Neutrophil (primary cell): ENCODE data around the gene NRF1.
"Not testable (repeated sequence)": the region's sequence is repeated elsewhere in the genome, so short reads cannot be mapped to it uniquely, and the experiment has no call there.

ENCODE experiments used
- H3K27ac ChIP-seq: fragments of 200-600 bp; sonication (generic); 2 replicates; pipeline ENCODE4 v1.5.1; 2016; ENCODE audit warnings: mild to moderate bottlenecking, moderate library complexity
- H3K27me3 ChIP-seq: fragments of 200-600 bp; sonication (generic); 2 replicates; pipeline ENCODE4 v1.6.0; 2016; ENCODE audit warnings: mild to moderate bottlenecking
- H3K36me3 ChIP-seq: fragments of 200-600 bp; sonication (generic); 2 replicates; pipeline ENCODE4 v1.5.1; 2017
- H3K4me1 ChIP-seq, 2 experiments: fragments of 200-600 bp in 1 of 2; sonication (generic) in 1 of 2; 1 replicate in 1 of 2; 2 replicates in 1 of 2; pipeline versions ENCODE4 v1.5.1 to v1.6.1; 2013 to 2016; ENCODE audit warnings: low read depth in 1 of 2, low read length in 1 of 2, mild to moderate bottlenecking in 1 of 2, moderate library complexity in 1 of 2; ENCODE audit not compliant: control insufficient read depth in 1 of 2, insufficient read depth in 1 of 2
- H3K4me3 ChIP-seq, 2 experiments: fragments of 200-600 bp in 1 of 2; sonication (generic) in 1 of 2; 1 replicate in 1 of 2; 2 replicates in 1 of 2; pipeline ENCODE4 v1.5.1; 2013 to 2016; ENCODE audit warnings: low read depth in 1 of 2, low read length in 1 of 2, mild to moderate bottlenecking in 1 of 2, moderate library complexity in 1 of 2
- H3K9me3 ChIP-seq: fragments of 200-600 bp; sonication (generic); 2 replicates; pipeline ENCODE4 v1.5.1; 2016
- TF ChIP-seq, protein P1 (sequence below): fragments of 200-600 bp; sonication (generic); IDR thresholded peaks from 2 replicates; pipeline ENCODE4 v1.5.1; 2016; ENCODE audit warnings: antibody characterized with exemption

Gene NRF1

DNA sequence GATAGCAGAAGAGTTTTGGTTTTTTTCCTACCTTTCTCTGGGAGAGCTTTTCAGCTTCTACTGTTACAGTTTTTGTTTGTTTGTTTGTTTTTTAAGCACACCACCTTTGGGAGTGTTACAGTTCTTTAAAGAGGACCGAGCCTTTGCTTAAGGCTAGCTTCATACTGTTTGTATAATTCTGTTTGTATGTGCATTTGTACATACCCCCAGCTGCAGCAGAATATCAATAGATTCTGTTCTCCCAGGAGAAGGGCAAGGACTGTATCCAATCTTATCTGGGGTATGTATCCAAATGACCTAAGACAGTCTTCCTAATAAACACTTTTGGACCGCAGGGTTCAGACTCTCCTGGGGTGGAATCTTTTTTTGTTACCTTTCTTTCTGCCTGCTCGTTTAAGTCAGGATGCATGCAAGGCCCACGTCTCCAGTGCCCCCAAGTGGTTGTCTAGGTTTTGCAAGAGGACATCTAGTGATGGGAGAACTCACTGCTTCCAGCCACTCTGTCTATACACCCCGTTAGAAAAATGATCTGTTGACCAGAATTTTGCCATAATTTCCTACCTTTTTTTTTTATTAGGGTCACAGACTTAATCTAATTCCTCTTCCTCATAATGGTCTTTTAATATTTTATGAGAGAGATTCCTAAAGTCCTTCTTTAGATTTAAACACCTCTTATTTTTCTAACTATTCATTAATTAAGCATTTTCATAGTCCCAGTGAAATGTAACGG is 23.9 kb downstream of the NRF1 start:
- H3K9me3 ChIP-seq = no peaks in the 10 kb centered on the region
- H3K36me3 ChIP-seq = no peaks in the 10 kb centered on the region
- TF ChIP-seq, protein P1, sequence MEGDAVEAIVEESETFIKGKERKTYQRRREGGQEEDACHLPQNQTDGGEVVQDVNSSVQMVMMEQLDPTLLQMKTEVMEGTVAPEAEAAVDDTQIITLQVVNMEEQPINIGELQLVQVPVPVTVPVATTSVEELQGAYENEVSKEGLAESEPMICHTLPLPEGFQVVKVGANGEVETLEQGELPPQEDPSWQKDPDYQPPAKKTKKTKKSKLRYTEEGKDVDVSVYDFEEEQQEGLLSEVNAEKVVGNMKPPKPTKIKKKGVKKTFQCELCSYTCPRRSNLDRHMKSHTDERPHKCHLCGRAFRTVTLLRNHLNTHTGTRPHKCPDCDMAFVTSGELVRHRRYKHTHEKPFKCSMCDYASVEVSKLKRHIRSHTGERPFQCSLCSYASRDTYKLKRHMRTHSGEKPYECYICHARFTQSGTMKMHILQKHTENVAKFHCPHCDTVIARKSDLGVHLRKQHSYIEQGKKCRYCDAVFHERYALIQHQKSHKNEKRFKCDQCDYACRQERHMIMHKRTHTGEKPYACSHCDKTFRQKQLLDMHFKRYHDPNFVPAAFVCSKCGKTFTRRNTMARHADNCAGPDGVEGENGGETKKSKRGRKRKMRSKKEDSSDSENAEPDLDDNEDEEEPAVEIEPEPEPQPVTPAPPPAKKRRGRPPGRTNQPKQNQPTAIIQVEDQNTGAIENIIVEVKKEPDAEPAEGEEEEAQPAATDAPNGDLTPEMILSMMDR = no peak
- H3K4me1 ChIP-seq = peaks cover 0 to 3% of the 10 kb centered on the region in 2 experiments
- H3K27me3 ChIP-seq = no peaks in the 10 kb centered on the region
- no peak overlapping the region for H3K4me3 ChIP-seq
- H3K27ac ChIP-seq = no peak overlapping the region

DNA sequence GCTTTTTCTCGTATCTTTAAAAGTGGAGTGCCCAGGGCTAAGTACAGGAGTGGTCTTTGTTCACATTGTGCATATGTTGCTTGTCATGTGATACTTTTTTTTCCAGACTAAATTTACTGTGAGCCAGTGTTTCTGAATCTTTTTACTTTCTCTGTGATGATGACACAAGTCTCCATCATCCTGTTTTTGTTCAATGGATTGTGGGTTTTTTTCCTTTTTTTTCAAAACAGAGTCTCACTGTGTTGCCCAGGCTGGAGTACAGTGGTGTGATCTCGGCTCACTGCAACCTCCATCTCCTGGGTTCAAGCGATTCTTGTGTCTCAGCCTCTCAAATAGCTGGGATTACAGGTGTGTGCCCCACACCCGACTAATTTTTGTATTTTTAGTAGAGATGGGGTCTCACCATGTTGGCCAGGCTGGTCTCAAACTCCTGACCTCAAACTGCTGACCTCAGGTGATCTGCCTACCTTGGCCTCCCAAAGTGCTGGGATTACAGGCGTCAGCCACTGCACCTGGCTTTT is 24.6 kb downstream of the NRF1 start:
- not testable (repeated sequence) for H3K9me3 ChIP-seq, H3K4me1 ChIP-seq, H3K4me3 ChIP-seq, H3K27ac ChIP-seq, H3K27me3 ChIP-seq, H3K36me3 ChIP-seq

DNA sequence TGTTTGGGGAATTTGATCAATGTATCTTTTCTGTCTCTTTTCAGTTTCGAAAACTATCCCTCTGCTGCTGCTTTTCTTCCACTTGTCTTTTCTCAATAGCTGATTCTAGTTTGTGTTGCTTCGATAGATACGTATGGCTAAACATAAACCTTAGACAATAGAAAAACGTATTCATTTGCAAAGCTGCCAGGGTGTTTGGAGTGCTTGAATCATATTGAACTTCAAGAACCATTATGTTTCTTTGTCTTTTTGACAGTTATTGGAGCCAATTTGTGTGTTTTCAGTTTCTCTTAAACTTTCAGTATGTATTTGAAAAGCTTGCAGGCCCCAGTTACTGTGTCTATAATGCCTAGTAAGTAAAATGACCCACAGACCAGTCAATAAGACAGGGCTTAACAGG is 25.1 kb downstream of the NRF1 start:
- Histone ChIP-seq H3K4me3 (no peak overlapping the region), H3K9me3 (no peaks in the 10 kb centered on the region), H3K27ac (no peak overlapping the region), H3K36me3 (peaks cover 1% of the 10 kb centered on the region), H3K4me1 (no peaks in the 10 kb centered on the region), H3K27me3 (no peaks in the 10 kb centered on the region)
- TF ChIP-seq, protein P1 = no peak

DNA sequence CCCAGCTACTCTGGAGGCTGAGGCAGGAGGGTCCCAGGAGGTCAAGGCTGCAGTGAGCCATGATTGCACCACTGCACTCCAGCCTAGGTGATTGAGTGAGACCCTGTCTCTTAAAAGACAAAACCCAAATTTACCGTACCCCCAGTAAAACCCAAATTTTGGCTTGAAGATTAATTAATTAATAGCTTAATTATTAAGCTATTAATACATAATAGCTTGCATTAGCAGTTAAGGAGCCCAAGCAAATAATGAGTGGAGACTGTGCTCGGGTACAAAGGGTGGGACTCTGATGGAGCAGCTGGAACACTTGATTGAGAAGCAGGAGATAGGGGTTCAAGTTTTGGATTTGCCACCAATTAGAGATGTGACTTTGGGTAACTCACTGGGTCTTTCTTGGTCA is 28.9 kb downstream of the NRF1 start:
- TF ChIP-seq, protein P1 = no peak
- H3K27me3 ChIP-seq = no peaks in the 10 kb centered on the region

DNA sequence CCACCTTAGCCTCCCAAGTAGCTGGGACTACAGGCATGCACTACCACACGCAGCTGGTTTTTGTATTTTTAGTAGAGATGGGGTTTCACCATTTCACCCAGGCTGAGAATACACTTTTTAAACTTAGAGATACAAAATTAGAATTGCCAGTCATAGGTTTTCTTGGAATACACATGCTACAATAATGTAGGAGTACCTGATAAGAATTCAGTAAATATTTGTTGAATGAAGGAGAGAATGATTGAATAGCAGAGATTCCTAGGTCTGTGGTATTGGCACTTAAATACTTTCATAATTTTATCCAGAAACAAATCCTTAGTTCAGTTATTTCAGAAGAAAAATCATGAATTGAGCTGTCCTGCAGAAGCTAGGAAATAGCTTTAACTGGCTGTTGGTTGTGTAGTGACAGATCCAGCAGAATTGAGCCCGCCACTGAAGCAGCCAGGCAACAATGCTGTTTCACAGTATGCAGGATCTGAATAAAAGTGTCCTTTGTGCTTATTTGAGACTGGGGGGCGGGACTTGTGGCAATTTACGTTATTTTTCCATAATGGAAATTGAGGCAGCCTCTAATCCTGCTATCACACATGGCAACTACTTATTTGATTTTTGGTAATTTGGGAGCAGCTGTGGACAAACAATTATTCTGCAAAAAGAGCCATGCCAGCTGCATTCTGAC is 31.5 kb downstream of the NRF1 start:
- no peaks in the 10 kb centered on the region for H3K9me3 ChIP-seq
- H3K27me3 ChIP-seq = no peaks in the 10 kb centered on the region
- no peak overlapping the region for H3K4me3 ChIP-seq
- no peak overlapping the region for H3K27ac ChIP-seq
- TF ChIP-seq, protein P1 = no peak
- H3K36me3 ChIP-seq = peaks cover 4% of the 10 kb centered on the region
- H3K4me1 ChIP-seq = no peaks in the 10 kb centered on the region

More for the DNA sequence above, 28.9 kb downstream of the NRF1 start:
- H3K4me3 ChIP-seq = no peak overlapping the region
- H3K36me3 ChIP-seq = peaks cover 4% of the 10 kb centered on the region
- no peaks in the 10 kb centered on the region for H3K4me1 ChIP-seq
- no peak overlapping the region for H3K27ac ChIP-seq
- H3K9me3 ChIP-seq = no peaks in the 10 kb centered on the region

DNA sequence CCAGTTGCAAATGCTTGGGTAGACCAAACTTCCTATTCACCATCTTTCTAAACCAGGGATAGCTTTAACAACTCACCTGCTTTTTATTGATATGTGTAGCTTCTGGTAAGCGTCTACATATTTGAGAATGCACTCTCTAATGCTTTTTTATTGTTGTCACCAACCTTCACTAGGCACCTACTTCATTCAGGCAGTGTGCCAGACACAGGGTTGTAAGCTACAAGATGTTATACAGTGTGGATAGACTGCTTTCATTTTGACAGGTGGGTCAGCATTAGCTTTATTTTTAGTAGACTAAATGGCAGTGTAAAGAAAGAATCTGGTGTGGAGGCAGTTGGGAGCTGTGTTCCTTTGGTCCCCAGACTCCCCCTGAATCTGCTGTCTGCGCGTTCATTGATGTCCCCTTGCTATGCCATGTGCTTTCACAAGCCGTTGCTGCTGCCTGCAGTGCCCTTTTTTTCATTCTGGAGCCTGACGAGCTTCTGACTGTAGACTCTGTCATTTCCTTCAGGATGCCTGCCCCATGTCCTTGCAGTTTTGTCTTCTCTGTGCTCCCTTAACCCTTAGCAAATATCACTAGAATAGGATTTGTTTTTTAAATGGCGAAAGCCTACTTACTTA is 32.1 kb downstream of the NRF1 start:
- H3K4me1 ChIP-seq = no peaks in the 10 kb centered on the region
- no peaks in the 10 kb centered on the region for H3K9me3 ChIP-seq
- H3K36me3 ChIP-seq = peaks cover 4% of the 10 kb centered on the region
- no peak overlapping the region for H3K4me3 ChIP-seq
- no peak overlapping the region for H3K27ac ChIP-seq
- no peaks in the 10 kb centered on the region for H3K27me3 ChIP-seq
- TF ChIP-seq, protein P1 = no peak
